HG03196 (cell line): ENCODE measurements around the gene INSM2.

Source experiments
- ATAC-seq: cut with Tn5 transposase; IDR thresholded peaks from one replicate; pipeline ENCODE4 v1.9.1; 2021; ENCODE audit not compliant: unreplicated experiment

Gene INSM2

DNA sequence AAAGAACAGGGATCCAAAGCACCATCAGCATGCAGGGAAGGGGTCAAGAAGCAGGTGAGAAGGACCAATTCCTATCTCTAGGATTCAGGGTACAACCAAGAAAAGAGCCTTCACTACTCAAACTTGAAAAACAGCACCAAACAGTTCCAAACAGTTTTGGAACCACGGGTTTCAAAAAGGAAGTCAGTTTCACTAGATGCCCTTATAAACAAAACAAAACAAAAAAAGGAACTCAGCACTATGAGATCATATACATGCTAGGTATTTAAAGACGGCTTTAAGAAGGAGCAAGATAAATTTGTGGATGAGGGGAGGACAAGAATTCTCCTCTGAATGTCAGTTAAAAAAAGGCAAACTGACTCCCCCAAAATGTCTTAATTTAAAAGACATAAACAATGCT lies 6.0 kb downstream of the INSM2 start:
- ATAC-seq = no peak

DNA sequence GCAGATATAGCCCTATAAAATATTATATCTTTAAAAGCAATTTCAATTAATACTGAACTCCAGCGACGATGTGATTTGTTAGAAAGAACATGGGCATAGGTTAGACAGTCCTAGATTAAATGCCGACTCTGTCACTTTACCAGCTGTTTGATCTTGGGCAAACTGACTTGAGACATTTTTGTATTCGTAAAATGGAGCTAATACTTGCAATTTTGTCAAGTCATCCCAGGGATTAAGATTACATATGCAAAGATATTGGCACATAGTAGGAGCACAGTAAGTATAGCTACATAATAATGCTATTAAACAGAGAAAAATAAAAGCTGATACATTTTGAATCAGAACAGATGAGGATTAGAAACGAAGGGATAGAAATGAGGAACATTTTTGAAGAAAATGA lies 9.0 kb downstream of the INSM2 start:
- ATAC-seq = no peak

DNA sequence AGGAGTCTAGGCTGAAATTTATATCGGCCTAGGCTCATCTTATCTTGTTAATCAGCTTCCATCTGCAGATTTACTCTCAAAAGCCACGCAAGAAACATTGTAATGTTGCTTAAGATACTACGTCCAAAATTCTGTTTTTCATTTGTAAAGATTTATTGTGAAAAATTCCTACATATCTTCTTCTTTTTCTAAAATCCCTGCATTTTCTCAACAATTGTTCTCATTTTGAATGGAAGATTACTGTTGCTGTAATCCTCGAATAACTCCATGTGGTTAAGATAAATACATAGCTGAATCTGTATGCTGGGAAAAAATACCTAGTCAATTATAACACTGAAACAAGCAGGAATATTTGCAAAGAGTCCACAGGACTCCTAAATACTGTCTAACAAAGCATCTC lies 15.6 kb downstream of the INSM2 start:
- ATAC-seq = no peak

DNA sequence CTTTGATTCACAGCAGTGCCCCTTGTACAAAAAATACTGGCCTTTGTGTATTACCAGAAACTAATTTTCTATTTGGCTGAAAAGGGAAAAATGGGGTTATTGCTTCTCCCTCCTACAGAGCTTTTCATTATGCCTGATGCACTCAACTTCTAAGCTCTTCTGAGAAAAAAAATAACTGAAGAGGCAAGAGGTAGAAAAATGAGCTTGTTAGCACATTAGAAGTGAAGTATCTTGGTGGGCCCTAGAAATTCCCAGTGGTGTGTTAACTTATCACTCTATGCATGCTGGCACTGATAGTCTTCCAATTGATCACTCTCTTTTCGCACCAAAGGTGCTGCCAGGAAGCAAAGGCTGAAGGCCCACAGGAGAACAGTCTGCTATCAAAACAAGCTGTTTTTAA lies 17.1 kb downstream of the INSM2 start:
- no peak for ATAC-seq

DNA sequence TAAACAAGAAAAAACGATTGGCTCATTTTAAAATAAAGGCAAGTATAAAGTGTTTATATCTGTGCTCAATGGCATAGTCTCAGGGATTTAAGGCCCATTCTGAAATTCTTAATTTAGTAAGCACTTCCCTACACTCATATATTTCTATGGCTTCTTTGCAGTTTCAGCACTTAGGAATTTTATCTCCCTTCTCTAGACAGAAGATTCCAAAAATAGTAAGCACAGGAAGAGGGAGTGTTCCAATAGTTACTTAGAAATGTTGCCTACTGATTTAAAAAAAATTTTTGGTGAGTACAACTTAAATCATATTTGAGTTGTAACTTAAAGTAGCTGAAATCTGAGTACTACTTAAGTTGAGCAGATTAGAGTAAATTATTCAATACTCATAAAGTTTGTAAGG lies 19.8 kb downstream of the INSM2 start:
- no peak for ATAC-seq

DNA sequence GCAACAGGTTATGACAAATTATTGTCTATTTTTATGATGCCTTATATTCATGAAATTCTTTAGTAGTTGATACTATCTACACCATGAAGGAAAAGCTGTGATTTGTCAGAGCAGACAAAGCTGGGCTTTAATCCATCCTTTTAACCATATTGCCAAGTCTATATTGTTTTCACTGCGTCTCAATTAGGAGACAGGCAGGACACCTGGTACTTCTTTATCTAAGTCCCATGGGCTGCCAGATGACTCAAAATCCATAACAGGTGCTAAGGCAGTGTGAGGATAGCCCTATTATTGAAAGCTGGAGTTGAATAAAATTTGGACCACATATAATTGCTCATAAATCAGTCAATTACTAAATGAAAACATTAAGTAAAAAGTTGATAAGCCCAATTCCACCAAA lies 22.6 kb downstream of the INSM2 start:
- ATAC-seq = no peak

DNA sequence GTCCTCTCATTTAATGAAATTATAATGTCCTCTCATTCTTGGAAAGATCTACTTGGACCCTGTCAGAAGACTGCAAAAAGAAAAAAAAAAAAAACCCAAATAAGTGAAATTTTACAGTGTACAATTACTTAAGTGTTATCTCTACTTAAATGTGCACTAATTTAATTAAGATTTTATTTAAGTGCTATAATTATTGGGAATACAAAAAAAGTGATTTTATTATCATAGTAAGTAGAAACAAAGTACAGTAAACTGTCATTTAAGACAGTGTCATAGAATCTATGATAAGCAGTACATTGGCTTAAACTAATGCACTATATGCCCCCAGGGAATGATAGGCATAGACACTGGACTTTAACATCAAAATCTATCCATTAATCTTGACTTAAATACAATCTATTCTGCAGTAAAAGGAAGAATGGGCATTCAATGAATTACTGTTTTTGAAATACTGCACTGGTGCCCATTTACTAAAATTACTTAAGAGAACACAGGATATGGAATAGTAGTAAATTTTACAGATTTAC lies 23.3 kb downstream of the INSM2 start:
- no peak for ATAC-seq

DNA sequence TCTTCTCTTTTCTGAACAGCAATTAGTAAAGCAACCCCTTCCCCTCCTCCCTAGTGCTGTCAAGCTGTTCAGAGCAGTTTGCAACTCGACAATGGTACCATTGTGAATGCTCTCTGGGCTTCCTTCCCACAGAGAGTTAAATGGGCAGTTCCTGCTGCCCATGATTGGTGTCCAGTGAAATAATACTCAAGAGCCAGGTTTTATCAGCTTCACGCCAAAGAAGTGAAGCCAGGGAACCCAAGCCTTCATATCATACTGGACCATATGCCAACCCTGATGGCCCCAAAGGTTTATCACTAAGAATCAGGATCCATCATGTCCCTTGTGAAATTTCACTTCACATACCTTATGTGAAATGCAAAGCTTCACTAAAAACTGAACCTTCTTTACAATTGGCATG lies 24.7 kb downstream of the INSM2 start:
- no peak for ATAC-seq

DNA sequence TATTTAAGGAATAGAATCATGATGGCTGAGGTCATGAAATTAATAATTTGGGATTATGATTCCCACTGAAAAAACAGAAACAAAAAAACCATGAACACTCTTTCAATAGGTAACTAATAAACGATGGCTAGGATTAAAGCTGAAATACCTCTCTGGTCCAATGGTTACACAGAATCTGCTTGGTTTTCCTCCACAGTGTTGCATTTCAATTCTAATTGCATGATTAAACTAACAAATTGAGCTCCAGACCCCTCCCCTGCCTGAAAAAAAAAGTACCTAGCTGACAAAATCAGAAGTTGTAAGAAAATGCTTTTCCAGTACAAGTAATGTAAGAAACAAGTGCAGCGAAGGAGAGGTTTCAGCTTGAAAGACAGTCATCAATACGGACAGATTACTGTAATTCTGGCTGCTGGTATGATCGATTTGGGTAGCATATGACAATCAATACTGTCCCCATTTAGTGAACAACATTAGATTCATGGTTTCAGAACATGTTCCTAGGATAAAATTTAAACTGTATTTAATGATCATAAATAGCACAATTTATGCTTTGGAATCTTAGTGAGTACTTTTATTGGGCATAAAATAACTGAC lies 32.0 kb downstream of the INSM2 start:
- no peak for ATAC-seq

DNA sequence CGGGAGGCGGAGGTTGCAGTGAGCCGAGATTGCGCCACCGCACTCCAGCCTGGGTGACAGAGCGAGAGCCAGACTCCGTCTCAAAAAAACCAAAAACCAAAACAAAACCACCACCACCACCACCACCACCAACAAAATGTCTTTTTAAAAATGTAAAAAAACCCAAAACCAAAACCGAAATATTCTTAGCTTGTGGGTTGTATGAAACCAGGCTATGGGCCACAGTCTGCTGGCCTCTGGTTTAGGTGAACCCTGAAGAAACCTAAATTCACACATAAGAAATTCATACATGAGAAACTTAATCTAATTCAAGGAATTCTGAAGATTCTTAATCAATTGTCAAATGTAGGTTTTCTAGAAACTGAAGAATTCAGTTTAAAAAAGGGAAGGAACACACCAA lies 37.6 kb downstream of the INSM2 start:
- ATAC-seq = no peak

DNA sequence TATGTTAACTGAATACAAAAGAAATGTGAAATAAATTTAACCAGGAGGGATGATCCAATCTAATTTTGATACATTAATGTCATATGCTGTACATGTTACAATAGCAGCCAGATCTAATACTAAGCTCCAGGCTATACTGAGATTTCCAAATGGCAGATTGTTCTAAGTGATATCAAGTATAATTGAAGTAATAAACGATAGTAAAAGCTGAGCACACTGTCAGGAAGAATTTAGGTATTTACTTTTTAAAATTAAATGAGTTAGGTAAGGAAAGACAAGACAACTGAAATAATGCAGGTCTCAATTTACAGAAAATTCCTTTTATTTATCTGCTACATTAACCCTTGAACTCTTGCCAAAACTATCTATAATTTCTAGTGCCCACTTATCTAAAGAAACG lies 39.9 kb downstream of the INSM2 start:
- no peak for ATAC-seq

DNA sequence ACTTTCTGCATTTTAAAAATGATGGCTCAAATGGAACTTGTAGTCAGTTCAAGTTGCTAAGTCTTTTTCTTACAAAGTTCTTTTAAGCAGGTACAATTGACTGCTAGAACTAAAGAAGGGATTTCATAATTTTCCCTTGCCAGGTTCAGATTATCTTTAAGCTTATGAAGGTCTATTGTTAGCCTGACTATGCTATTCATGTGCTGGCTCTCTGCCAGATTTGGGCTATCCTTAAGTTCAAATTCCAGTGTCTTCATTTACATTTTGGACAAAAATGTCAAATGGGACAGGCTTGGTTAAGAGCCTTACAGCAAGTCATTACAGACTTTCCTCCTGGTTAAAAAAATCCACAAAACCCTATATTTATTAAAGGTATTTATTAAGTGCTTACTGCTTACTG lies 42.3 kb downstream of the INSM2 start:
- no peak for ATAC-seq

DNA sequence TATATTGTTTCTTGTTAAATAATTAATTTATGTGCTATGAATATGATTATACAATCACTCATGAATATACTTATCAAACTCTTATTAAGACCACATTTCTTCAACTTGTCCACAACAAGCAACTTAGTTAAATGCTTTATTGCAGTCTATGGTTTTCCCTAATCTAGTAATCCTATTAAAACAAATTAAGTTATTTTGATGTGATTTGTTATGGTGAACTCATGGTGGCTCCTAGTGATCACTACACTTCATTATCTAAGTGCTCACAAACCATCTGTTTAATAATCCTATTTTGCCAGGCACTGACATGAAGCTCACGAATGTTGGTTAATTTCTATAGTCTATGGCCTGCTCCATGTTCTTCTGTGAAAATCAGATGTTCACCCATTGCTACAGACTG lies 42.9 kb downstream of the INSM2 start:
- no peak for ATAC-seq

DNA sequence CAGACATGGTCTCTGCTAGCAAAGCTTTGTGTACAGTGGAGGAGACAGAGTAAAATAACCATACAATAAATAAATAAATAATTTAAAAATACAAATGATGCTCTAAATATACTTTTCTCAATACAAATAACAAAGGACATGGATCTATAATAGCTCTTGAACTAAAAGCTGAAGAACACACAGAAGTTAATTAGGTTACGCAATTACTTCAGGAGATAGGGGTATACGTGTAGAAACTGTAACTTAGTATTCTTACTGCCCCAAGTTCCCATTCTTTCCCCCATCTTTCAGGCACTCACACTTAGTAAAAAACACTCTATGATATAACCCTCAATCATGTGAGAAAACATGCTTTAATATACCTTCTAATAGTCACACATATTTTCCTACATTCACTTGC lies 44.2 kb downstream of the INSM2 start:
- ATAC-seq = no peak

DNA sequence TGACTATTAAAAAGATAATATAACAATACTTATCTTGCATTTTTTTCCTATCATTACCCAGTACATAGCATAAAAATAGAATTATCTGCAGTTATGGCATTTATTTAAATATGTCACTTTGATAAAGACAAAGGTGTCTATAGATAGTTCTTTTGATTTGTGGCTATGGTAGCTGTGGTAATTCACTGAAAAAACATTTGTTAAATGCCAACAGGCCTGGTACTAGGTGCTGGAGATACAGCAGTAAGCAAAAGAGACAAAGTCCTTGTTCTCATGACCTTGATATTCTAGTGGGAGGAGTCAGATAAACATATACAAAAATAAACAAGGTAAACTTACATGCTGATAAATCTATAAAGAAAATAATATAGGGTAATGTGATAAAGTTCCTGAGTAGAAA lies 44.7 kb downstream of the INSM2 start:
- no peak for ATAC-seq
